H1 (cell line): ENCODE data around the gene BTBD9. TPM values are rescaled to one million over a fixed set of nuclear protein-coding genes. Genes with fewer than 3 reads are reported as not detected.
A peak's percentile ranks its signal among the peaks of the same experiment; 100 is the strongest.

Experiments
- CTCF ChIA-PET: fragments of 300-600 bp; sonication (Branson Sonifier 250); formaldehyde crosslinking; loops from one replicate; lab custom pipeline; 2021; ENCODE audit not compliant: partially characterized antibody; lab: Charles Lee
- POLR2A ChIA-PET: fragments of 300-600 bp; sonication (Branson Sonifier 250); formaldehyde crosslinking; loops from one replicate; lab custom pipeline; 2021; ENCODE audit warnings: inconsistent platforms; ENCODE audit not compliant: partially characterized antibody; lab: Charles Lee
- DNase-seq, 2 experiments: peaks; one replicate each; pipeline versions ENCODE4 v3.0.0 to v3.0.0-alpha.2; 2010 to 2022; ENCODE audit warnings: low spot score in 2 of 2, low read depth in 1 of 2, mixed read lengths in 1 of 2
- FAIRE-seq: peaks from 2 replicates; lab custom pipeline; 2011; peaks lifted over from hg19 to GRCh38; lab: Jason Lieb, UNC
- H2AFZ ChIP-seq: 2 replicates; pipeline ENCODE4 v1.8.1; 2012; ENCODE audit warnings: low read length, inconsistent platforms
- H2AK5ac ChIP-seq: 2 replicates; pipeline ENCODE4 v1.6.1; 2013; ENCODE audit warnings: low read depth, low read length
- H2BK120ac ChIP-seq: replicated peaks from 2 replicates; pipeline ENCODE3; 2013; ENCODE audit warnings: low read depth, low read length, inconsistent platforms
- H2BK12ac ChIP-seq: 2 replicates; pipeline ENCODE4 v1.6.1; 2013; ENCODE audit warnings: low read depth, low read length
- H2BK15ac ChIP-seq: 2 replicates; pipeline ENCODE4 v1.6.1; 2013; ENCODE audit warnings: low read length
- H2BK20ac ChIP-seq: 2 replicates; pipeline ENCODE4 v1.6.1; 2013; ENCODE audit warnings: low read length
- H2BK5ac ChIP-seq: 2 replicates; pipeline ENCODE4 v1.6.1; 2013; ENCODE audit warnings: low read depth, low read length
- H3K14ac ChIP-seq: 2 replicates; pipeline ENCODE4 v1.6.1; 2013; ENCODE audit warnings: inconsistent platforms; ENCODE audit not compliant: insufficient read length
- H3K18ac ChIP-seq: 2 replicates; pipeline ENCODE4 v1.6.1; 2013; ENCODE audit warnings: low read length; ENCODE audit errors: extremely low read depth
- H3K23ac ChIP-seq: 2 replicates; pipeline ENCODE4 v1.6.1; 2013; ENCODE audit warnings: inconsistent platforms; ENCODE audit not compliant: insufficient read length
- H3K23me2 ChIP-seq: 2 replicates; pipeline ENCODE4 v1.6.1; 2013; ENCODE audit warnings: low read depth, low read length
- H3K27ac ChIP-seq: 2 replicates; pipeline ENCODE4 v1.6.1; 2011; ENCODE audit warnings: low read depth, low read length, inconsistent platforms
- H3K27me3 ChIP-seq, 4 experiments: replicated peaks in 1 of 4; 1 replicate in 1 of 4; 2 replicates in 3 of 4; pipeline versions ENCODE4 v1.6.1 to v1.8.1; 2011 to 2013; ENCODE audit warnings: low read length in 3 of 4, mild to moderate bottlenecking in 3 of 4, inconsistent platforms in 2 of 4, mixed read lengths in 2 of 4, moderate library complexity in 1 of 4; ENCODE audit not compliant: control insufficient read depth in 3 of 4, insufficient read depth in 3 of 4; ENCODE audit errors: extremely low read depth in 1 of 4
- H3K36me3 ChIP-seq, 4 experiments: 2 replicates each; pipeline versions ENCODE4 v1.6.1 to v1.8.1; 2011 to 2013; ENCODE audit warnings: mild to moderate bottlenecking in 4 of 4, low read length in 3 of 4, moderate library complexity in 2 of 4, control low read depth in 1 of 4, inconsistent platforms in 1 of 4; ENCODE audit not compliant: insufficient read depth in 4 of 4, control insufficient read depth in 2 of 4
- H3K4ac ChIP-seq: replicated peaks from 2 replicates; pipeline ENCODE3; 2013; ENCODE audit warnings: low read length, low read depth, mixed read lengths, inconsistent platforms; ENCODE audit not compliant: insufficient read length
- H3K4me1 ChIP-seq, 4 experiments: replicated peaks in 1 of 4; 1 replicate in 1 of 4; 2 replicates in 3 of 4; pipeline versions ENCODE4 v1.6.1 to v1.8.1; 2011 to 2013; ENCODE audit warnings: low read length in 3 of 4, inconsistent platforms in 2 of 4, mixed read lengths in 1 of 4; ENCODE audit not compliant: insufficient read depth in 4 of 4, control insufficient read depth in 3 of 4
- H3K4me2 ChIP-seq, 2 experiments: 2 replicates each; pipeline versions ENCODE4 v1.6.1 to v1.8.1; 2011 to 2013; ENCODE audit warnings: low read depth in 2 of 2, low read length in 2 of 2, control low read depth in 1 of 2, inconsistent platforms in 1 of 2, mild to moderate bottlenecking in 1 of 2; ENCODE audit not compliant: insufficient read depth in 1 of 2
- H3K4me3 ChIP-seq, 4 experiments: fragments of 200-600, 300-600 bp in 1 of 4; sonication (generic), shearing (Covaris generic), sonication (Bioruptor Twin) in 1 of 4; 2 replicates each; pipeline versions ENCODE4 v1.5.1 to v1.8.1; 2011 to 2016; ENCODE audit warnings: low read length in 4 of 4, low read depth in 3 of 4, control low read depth in 2 of 4, inconsistent platforms in 2 of 4, mild to moderate bottlenecking in 2 of 4, mixed read lengths in 1 of 4, moderate library complexity in 1 of 4; ENCODE audit not compliant: insufficient read depth in 2 of 4; ENCODE audit errors: extremely low read depth in 1 of 4
- H3K56ac ChIP-seq: replicated peaks from 2 replicates; pipeline ENCODE3; 2013; ENCODE audit warnings: low read depth, mild to moderate bottlenecking, mixed read lengths, low read length, inconsistent platforms; ENCODE audit not compliant: insufficient read length
- H3K79me1 ChIP-seq: 2 replicates; pipeline ENCODE4 v1.6.1; 2013; ENCODE audit warnings: low read depth, low read length, control low read depth
- H3K79me2 ChIP-seq, 2 experiments: 2 replicates each; pipeline versions ENCODE4 v1.6.1 to v1.8.1; 2012 to 2013; ENCODE audit warnings: low read length in 2 of 2, mild to moderate bottlenecking in 2 of 2, inconsistent platforms in 1 of 2; ENCODE audit not compliant: insufficient read depth in 2 of 2, control insufficient read depth in 1 of 2
- H3K9ac ChIP-seq, 4 experiments: replicated peaks in 1 of 4; 1 replicate in 1 of 4; 2 replicates in 3 of 4; pipeline versions ENCODE4 v1.6.1 to v1.8.1; 2011 to 2013; ENCODE audit warnings: low read depth in 3 of 4, low read length in 3 of 4, control low read depth in 2 of 4, mild to moderate bottlenecking in 2 of 4, moderate library complexity in 2 of 4, inconsistent platforms in 1 of 4; ENCODE audit errors: extremely low read depth in 1 of 4
- H3K9me3 ChIP-seq, 2 experiments: 2 replicates each; pipeline versions ENCODE4 v1.6.1 to v1.8.1; 2012 to 2013; ENCODE audit warnings: mild to moderate bottlenecking in 2 of 2, moderate library complexity in 2 of 2, control low read depth in 1 of 2, inconsistent platforms in 1 of 2, low read depth in 1 of 2, low read length in 1 of 2, mixed read lengths in 1 of 2; ENCODE audit not compliant: insufficient read depth in 2 of 2
- H4K20me1 ChIP-seq, 2 experiments: replicated peaks in 1 of 2; 2 replicates each; pipeline versions ENCODE3 to v1.8.1; 2011 to 2013; ENCODE audit warnings: inconsistent platforms in 2 of 2, low read length in 2 of 2, mild to moderate bottlenecking in 1 of 2; ENCODE audit not compliant: insufficient read depth in 2 of 2, control insufficient read depth in 1 of 2
- H4K5ac ChIP-seq: 2 replicates; pipeline ENCODE4 v1.6.1; 2013; ENCODE audit warnings: low read length, low read depth, mixed read lengths, inconsistent platforms; ENCODE audit not compliant: insufficient read length
- H4K8ac ChIP-seq: 2 replicates; pipeline ENCODE4 v1.8.0; 2013; ENCODE audit warnings: mild to moderate bottlenecking, moderate library complexity, low read length, inconsistent platforms; ENCODE audit not compliant: insufficient read depth; ENCODE audit errors: extremely low read depth
- H4K91ac ChIP-seq: replicated peaks from 2 replicates; pipeline ENCODE3; 2013; ENCODE audit warnings: low read length, mixed read lengths, inconsistent platforms; ENCODE audit not compliant: insufficient read length
- BACH1 ChIP-seq: IDR thresholded peaks from 2 replicates; pipeline ENCODE4 v1.6.1; 2012; ENCODE audit warnings: low read length, improper control_type of control experiment
- BRCA1 ChIP-seq: IDR thresholded peaks from 2 replicates; pipeline ENCODE4 v1.6.1; 2012; ENCODE audit warnings: low read depth, low read length, improper control_type of control experiment
- CBX8 ChIP-seq: fragments of 300-800, 300-1000 bp; sonication (generic); IDR thresholded peaks from 2 replicates; pipeline ENCODE4 v1.7.1; 2016; ENCODE audit warnings: low read depth, low read length, borderline replicate concordance
- CHD2 ChIP-seq: IDR thresholded peaks from 2 replicates; pipeline ENCODE4 v1.6.1; 2012; ENCODE audit warnings: low read length, improper control_type of control experiment
- CREB1 ChIP-seq: IDR thresholded peaks from 2 replicates; pipeline ENCODE4 v1.6.1; 2012; ENCODE audit warnings: inconsistent platforms
- EP300 ChIP-seq, 2 experiments: IDR thresholded peaks; 1 replicate in 1 of 2; 2 replicates in 1 of 2; pipeline ENCODE4 v1.6.1; 2011 to 2012; ENCODE audit warnings: low read depth in 2 of 2, low read length in 2 of 2, mild to moderate bottlenecking in 2 of 2, borderline replicate concordance in 1 of 2, inconsistent platforms in 1 of 2, moderate library complexity in 1 of 2
- EZH2 ChIP-seq: fragments of 200-600 bp; sonication (generic); IDR thresholded peaks from 2 replicates; pipeline ENCODE4 v1.7.1; 2012; ENCODE audit warnings: low read depth, mild to moderate bottlenecking, moderate library complexity, low read length, inconsistent platforms; ENCODE audit not compliant: severe bottlenecking
- KDM4A ChIP-seq: IDR thresholded peaks from one replicate; pipeline ENCODE4 v1.7.1; 2012; ENCODE audit warnings: low read depth, mild to moderate bottlenecking, moderate library complexity, low read length, inconsistent platforms; ENCODE audit not compliant: severe bottlenecking
- MAX ChIP-seq: IDR thresholded peaks from 2 replicates; pipeline ENCODE4 v1.6.1; 2012; ENCODE audit warnings: inconsistent platforms
- RFX5 ChIP-seq: IDR thresholded peaks from 2 replicates; pipeline ENCODE4 v1.6.1; 2011; ENCODE audit warnings: low read depth, low read length, improper control_type of control experiment, borderline replicate concordance
- SIRT6 ChIP-seq: IDR thresholded peaks from one replicate; pipeline ENCODE4 v1.7.1; 2012; ENCODE audit warnings: low read length, inconsistent platforms
- TAF1 ChIP-seq: IDR thresholded peaks from 2 replicates; pipeline ENCODE4 v1.6.1; 2011; ENCODE audit warnings: mild to moderate bottlenecking, low read depth, low read length
- WGBS, 2 experiments: shearing (Covaris generic) in 1 of 2; methylation state at CpG; one replicate each; pipeline versions ENCODE4 v1.1.6 to v1.1.7; 2013 to 2015; ENCODE audit warnings: low lambda C conversion rate in 2 of 2, mixed read lengths in 2 of 2, inconsistent platforms in 1 of 2, low coverage in 1 of 2, missing lambda C conversion rate in 1 of 2; ENCODE audit not compliant: insufficient replicate concordance in 2 of 2, insufficient coverage in 1 of 2, insufficient read length in 1 of 2; ENCODE audit errors: extremely low coverage in 1 of 2, missing lambda C conversion rate in 1 of 2; 5-methylcytosine and 5-hydroxymethylcytosine counted together
- polyA plus RNA-seq, 7 experiments: library from polyadenylated mRNA; depleted of rRNA in 3 of 7; stranded (reverse) in 5 of 7; unstranded in 2 of 7; fragments of >200 nt in 5 of 7; fragments of 200-250 nt in 2 of 7; gene quantifications; 1 replicate in 5 of 7; 2 replicates in 1 of 7; 4 replicates in 1 of 7; pipeline versions ENCODE4 v1.2.1 to v1.2.3, GENCODE V29; 2011 to 2013; ENCODE audit warnings: missing spikeins in 2 of 7, mixed read lengths in 2 of 7
- total RNA-seq: library from RNA; stranded (reverse); fragmentation: NEBNext Ultra II Directional; extraction: Animal tissue kit (Norgen Biotek cat#: 25700); gene quantifications from 2 replicates; pipeline ENCODE4 v1.2.1, GENCODE V29; 2021

The BTBD9 gene
- total and polyA plus RNA-seq, 2 of the 8 experiments (the other 6 are each of a cell fraction or from before 2014, with no cell fraction given) = 0.92 to 4.1 TPM

- Histone ChIP-seq H2BK120ac (no peak overlapping the region), H2AFZ (no peak overlapping the region), H3K14ac (no peak overlapping the region), H3K9ac (no peak overlapping the region), H3K56ac (no peak overlapping the region), H3K23me2 (no peaks in the 10 kb centered on the region), H4K5ac (no peak overlapping the region), H3K36me3 (no peaks in the 10 kb centered on the region), H3K23ac (no peak overlapping the region), H3K18ac (no peak overlapping the region), H3K4me2 (no peak overlapping the region), H4K8ac (peak overlapping the region; percentile 6; the same call in 1 of the 2 replicates), H2BK5ac (no peak overlapping the region), H3K9me3 (no peaks in the 10 kb centered on the region), H4K20me1 (peaks cover 2 to 4% of the 10 kb centered on the region in 2 experiments), H3K27ac (no peak overlapping the region), H2BK12ac (no peak overlapping the region), H3K4me1 (peaks cover 0 to 15% (median 4%) of the 10 kb centered on the region in 4 experiments; a peak in 6 of 7 replicates), H2AK5ac (no peak overlapping the region), H3K4ac (no peak overlapping the region), H3K27me3 (no peaks in the 10 kb centered on the region), H3K79me2 (no peaks in the 10 kb centered on the region), H2BK15ac (no peak overlapping the region), H3K4me3 (no peak overlapping the region), H3K79me1 (0 out of 2 replicates have a peak, but pooled peaks cover 2% of the 10 kb centered on the region), H2BK20ac (no peak overlapping the region), H4K91ac (no peak overlapping the region)
- POLR2A ChIA-PET = no interaction called here
- WGBS, 2 experiments = 95% methylated on average over 2 of the region's 2 CpGs; no CpG with 5 or more reads in 1 of the 2 experiments
- CTCF ChIA-PET = interaction anchor here (1.2 kb wide), 1 partner anchor 22 kb away, joined by 5 read pairs; no protein-coding TSS in a partner anchor
- TF ChIP-seq BACH1 (no peak), EP300 (IDR thresholded peaks at IDR 0.05; ENCODE audit: borderline replicate concordance in 1 of 2, low read depth in 2 of 2, low read length in 2 of 2) (no peak), BRCA1 (no peak), TAF1 (no peak), SIRT6 (no peak), CREB1 (no peak), EZH2 (no peak), KDM4A (no peak), CBX8 (no peak), CHD2 (no peak), MAX (no peak), RFX5 (no peak)
- FAIRE-seq = no peak
- DNase-seq = peak in 1 of 2 experiments; percentile 10
Measured at GRCh38 chr6:38149531-38149930, 490.2 kb downstream of the BTBD9 start.
